ENCODE data around the gene ITGB8.

GRCh38 chr7:20343941-20344340 lies 13.2 kb downstream of the ITGB8 start:
- TF ChIP-seq CHCHD3 (CRISPR knock-in tag; IDR thresholded peaks at IDR 0.05) (no peak), MYNN (IDR thresholded peaks at IDR 0.05) (no peak), MYNN (CRISPR knock-in tag; IDR thresholded peaks at IDR 0.05) (no peak), TFAP4 (CRISPR knock-in tag; IDR thresholded peaks at IDR 0.05; ENCODE audit: borderline replicate concordance) (no peak), POLR2AphosphoS5 (IDR thresholded peaks at IDR 0.05; ENCODE audit: control insufficient read depth, insufficient read depth, low read depth, low read length) (no peak), BRD4 (IDR thresholded peaks at IDR 0.05) (no peak), FOXA1 (IDR thresholded peaks at IDR 0.05; ENCODE audit: borderline replicate concordance) (no peak), CTCF (IDR thresholded peaks at IDR 0.05 in 2 of 3, conservative IDR thresholded peaks at IDR 0.05 in 1 of 3; ENCODE audit: insufficient read depth in 2 of 3, low read depth in 1 of 3, low read length in 3 of 3) (no peak), ZC3H4 (CRISPR knock-in tag; IDR thresholded peaks at IDR 0.05; ENCODE audit: borderline replicate concordance) (no peak), NRF1 (conservative IDR thresholded peaks at IDR 0.05 in 1 of 2, IDR thresholded peaks at IDR 0.05 in 1 of 2) (no peak), HOXB6 (CRISPR knock-in tag; IDR thresholded peaks at IDR 0.05; ENCODE audit: borderline replicate concordance) (no peak)
- TF ChIP-seq, protein P1, sequence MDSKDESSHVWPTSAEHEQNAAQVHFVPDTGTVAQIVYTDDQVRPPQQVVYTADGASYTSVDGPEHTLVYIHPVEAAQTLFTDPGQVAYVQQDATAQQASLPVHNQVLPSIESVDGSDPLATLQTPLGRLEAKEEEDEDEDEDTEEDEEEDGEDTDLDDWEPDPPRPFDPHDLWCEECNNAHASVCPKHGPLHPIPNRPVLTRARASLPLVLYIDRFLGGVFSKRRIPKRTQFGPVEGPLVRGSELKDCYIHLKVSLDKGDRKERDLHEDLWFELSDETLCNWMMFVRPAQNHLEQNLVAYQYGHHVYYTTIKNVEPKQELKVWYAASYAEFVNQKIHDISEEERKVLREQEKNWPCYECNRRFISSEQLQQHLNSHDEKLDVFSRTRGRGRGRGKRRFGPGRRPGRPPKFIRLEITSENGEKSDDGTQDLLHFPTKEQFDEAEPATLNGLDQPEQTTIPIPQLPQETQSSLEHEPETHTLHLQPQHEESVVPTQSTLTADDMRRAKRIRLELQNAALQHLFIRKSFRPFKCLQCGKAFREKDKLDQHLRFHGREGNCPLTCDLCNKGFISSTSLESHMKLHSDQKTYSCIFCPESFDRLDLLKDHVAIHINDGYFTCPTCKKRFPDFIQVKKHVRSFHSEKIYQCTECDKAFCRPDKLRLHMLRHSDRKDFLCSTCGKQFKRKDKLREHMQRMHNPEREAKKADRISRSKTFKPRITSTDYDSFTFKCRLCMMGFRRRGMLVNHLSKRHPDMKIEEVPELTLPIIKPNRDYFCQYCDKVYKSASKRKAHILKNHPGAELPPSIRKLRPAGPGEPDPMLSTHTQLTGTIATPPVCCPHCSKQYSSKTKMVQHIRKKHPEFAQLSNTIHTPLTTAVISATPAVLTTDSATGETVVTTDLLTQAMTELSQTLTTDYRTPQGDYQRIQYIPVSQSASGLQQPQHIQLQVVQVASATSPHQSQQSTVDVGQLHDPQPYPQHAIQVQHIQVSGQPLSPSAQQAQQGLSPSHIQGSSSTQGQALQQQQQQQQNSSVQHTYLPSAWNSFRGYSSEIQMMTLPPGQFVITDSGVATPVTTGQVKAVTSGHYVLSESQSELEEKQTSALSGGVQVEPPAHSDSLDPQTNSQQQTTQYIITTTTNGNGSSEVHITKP (IDR thresholded peaks at IDR 0.05; ENCODE audit: partially characterized antibody), result no peak
- TF ChIP-seq, protein P2, sequence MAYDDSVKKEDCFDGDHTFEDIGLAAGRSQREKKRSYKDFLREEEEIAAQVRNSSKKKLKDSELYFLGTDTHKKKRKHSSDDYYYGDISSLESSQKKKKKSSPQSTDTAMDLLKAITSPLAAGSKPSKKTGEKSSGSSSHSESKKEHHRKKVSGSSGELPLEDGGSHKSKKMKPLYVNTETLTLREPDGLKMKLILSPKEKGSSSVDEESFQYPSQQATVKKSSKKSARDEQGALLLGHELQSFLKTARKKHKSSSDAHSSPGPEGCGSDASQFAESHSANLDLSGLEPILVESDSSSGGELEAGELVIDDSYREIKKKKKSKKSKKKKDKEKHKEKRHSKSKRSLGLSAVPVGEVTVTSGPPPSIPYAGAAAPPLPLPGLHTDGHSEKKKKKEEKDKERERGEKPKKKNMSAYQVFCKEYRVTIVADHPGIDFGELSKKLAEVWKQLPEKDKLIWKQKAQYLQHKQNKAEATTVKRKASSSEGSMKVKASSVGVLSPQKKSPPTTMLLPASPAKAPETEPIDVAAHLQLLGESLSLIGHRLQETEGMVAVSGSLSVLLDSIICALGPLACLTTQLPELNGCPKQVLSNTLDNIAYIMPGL (CRISPR knock-in tag; IDR thresholded peaks at IDR 0.05), result no peak
- TF ChIP-seq, protein P3, sequence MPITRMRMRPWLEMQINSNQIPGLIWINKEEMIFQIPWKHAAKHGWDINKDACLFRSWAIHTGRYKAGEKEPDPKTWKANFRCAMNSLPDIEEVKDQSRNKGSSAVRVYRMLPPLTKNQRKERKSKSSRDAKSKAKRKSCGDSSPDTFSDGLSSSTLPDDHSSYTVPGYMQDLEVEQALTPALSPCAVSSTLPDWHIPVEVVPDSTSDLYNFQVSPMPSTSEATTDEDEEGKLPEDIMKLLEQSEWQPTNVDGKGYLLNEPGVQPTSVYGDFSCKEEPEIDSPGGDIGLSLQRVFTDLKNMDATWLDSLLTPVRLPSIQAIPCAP (CRISPR knock-in tag; IDR thresholded peaks at IDR 0.05; ENCODE audit: borderline replicate concordance), result no peak
- TF ChIP-seq, protein P4, sequence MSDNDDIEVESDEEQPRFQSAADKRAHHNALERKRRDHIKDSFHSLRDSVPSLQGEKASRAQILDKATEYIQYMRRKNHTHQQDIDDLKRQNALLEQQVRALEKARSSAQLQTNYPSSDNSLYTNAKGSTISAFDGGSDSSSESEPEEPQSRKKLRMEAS (CRISPR knock-in tag; IDR thresholded peaks at IDR 0.05), result no peak
